ENCODE results near the gene ADAMTSL2.

DNA sequence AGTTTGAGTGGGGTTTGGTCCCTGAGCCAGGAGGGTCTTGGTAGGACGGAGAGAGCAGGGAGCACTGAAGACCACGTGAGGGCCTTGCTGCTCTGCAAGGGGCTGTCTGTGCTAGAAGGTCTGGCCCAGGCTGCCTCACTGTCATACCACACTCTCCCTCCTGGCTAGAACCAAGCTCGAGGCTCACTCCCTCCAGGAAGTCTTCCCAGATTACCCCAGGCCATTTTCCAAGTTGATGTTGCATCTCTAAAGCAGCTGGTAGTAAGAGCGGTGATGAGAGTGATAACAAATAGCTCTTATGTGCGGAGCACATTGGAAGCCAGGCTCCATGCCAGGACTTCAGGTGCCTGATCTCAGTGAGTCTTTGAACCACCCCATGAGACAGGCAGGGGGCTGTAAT is 16.3 kb upstream of the ADAMTSL2 start:
- TF ChIP-seq STAG1 (CRISPR knock-in tag; IDR thresholded peaks at IDR 0.05) (no peak), NFE2L2 (IDR thresholded peaks at IDR 0.05; ENCODE audit: low read length) (no peak), CEBPB (IDR thresholded peaks at IDR 0.05; ENCODE audit: borderline replicate concordance, low read depth, low read length) (no peak), NFYB (CRISPR knock-in tag; IDR thresholded peaks at IDR 0.05) (no peak), SNRNP70 (IDR thresholded peaks at IDR 0.05; ENCODE audit: low read depth, low read length) (no peak), EZH2 (conservative IDR thresholded peaks at IDR 0.05; ENCODE audit: low read depth, low read length) (no peak), MYC (CRISPR knock-in tag; IDR thresholded peaks at IDR 0.05; ENCODE audit: borderline replicate concordance) (no peak)
- TF ChIP-seq, protein P1, sequence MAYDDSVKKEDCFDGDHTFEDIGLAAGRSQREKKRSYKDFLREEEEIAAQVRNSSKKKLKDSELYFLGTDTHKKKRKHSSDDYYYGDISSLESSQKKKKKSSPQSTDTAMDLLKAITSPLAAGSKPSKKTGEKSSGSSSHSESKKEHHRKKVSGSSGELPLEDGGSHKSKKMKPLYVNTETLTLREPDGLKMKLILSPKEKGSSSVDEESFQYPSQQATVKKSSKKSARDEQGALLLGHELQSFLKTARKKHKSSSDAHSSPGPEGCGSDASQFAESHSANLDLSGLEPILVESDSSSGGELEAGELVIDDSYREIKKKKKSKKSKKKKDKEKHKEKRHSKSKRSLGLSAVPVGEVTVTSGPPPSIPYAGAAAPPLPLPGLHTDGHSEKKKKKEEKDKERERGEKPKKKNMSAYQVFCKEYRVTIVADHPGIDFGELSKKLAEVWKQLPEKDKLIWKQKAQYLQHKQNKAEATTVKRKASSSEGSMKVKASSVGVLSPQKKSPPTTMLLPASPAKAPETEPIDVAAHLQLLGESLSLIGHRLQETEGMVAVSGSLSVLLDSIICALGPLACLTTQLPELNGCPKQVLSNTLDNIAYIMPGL (CRISPR knock-in tag; IDR thresholded peaks at IDR 0.05; ENCODE audit: borderline replicate concordance in 1 of 2, low read depth in 1 of 2) = no peak
